PC-3 (cell line): Measurements from ENCODE around the gene WNT5A. TPM values are rescaled to one million over a fixed set of nuclear protein-coding genes. Genes with fewer than 3 reads are reported as not detected.

Source experiments
- ATAC-seq: fragments of 200-7000 bp; cut with Tn5 transposase; 2 replicates; pipeline ENCODE4 v1.9.1; 2020; ENCODE audit warnings: mild to moderate bottlenecking, moderate library complexity
- BruUV-seq: library from RNA; stranded (reverse); fragments of 400-500 nt; replicated peaks from 2 replicates; lab custom pipeline; 2021; lab: Mats Ljungman, UMichigan
- CTCF ChIA-PET: fragments of 300-600 bp; sonication (Branson Sonifier 250); formaldehyde crosslinking; loops from one replicate; lab custom pipeline; 2022; ENCODE audit warnings: antibody characterized with exemption; lab: Charles Lee
- POLR2A ChIA-PET: fragments of 300-600 bp; sonication (Branson Sonifier 250); formaldehyde crosslinking; loops from one replicate; lab custom pipeline; 2022; ENCODE audit warnings: antibody characterized with exemption; ENCODE audit not compliant: unreplicated experiment; lab: Charles Lee
- DNase-seq: peaks from one replicate; pipeline ENCODE4 v3.0.0-alpha.2; 2015
- H2AFZ ChIP-seq: fragments of 300-600 bp; sonication (generic); 2 replicates; pipeline ENCODE4 v1.6.0; 2016; ENCODE audit warnings: antibody characterized with exemption, low read length
- H3F3A ChIP-seq: fragments of 300-600 bp; sonication (generic); one replicate; pipeline ENCODE4 v1.6.0; 2017; ENCODE audit warnings: antibody characterized with exemption, low read length, control low read depth, mild to moderate bottlenecking; ENCODE audit not compliant: unreplicated experiment
- H3K27ac ChIP-seq: fragments of 300-600 bp; sonication (generic); 2 replicates; pipeline ENCODE4 v1.5.1; 2016; ENCODE audit warnings: mild to moderate bottlenecking, low read length
- H3K27me3 ChIP-seq: fragments of 300-600 bp; sonication (generic); 2 replicates; pipeline ENCODE4 v1.6.1; 2016; ENCODE audit warnings: low read length, mixed read lengths
- H3K36me3 ChIP-seq: fragments of 300-600 bp; sonication (generic); 2 replicates; pipeline ENCODE4 v1.6.1; 2016; ENCODE audit warnings: low read depth, mixed run types, low read length, mixed read lengths
- H3K4me1 ChIP-seq: fragments of 300-600 bp; sonication (generic); 2 replicates; pipeline ENCODE4 v1.5.1; 2016; ENCODE audit warnings: low read length; ENCODE audit not compliant: insufficient read depth
- H3K4me2 ChIP-seq: fragments of 300-600 bp; sonication (generic); 2 replicates; pipeline ENCODE4 v1.6.0; 2016; ENCODE audit warnings: low read length
- H3K4me3 ChIP-seq: fragments of 300-600 bp; sonication (generic); 2 replicates; pipeline ENCODE4 v1.5.1; 2016; ENCODE audit warnings: mild to moderate bottlenecking, low read length, mixed read lengths
- H3K79me2 ChIP-seq: fragments of 300-600 bp; sonication (generic); 2 replicates; pipeline ENCODE4 v1.6.1; 2017; ENCODE audit warnings: low read length, mixed read lengths
- H3K9ac ChIP-seq: fragments of 300-600 bp; sonication (generic); 2 replicates; pipeline ENCODE4 v1.6.0; 2016; ENCODE audit warnings: mild to moderate bottlenecking, low read length
- H3K9me2 ChIP-seq: fragments of 300-600 bp; sonication (generic); replicated peaks from 2 replicates; pipeline ENCODE4 v1.6.1; 2016; ENCODE audit warnings: mixed run types, low read length, mixed read lengths
- H3K9me3 ChIP-seq: fragments of 300-600 bp; sonication (generic); 2 replicates; pipeline ENCODE4 v1.6.1; 2016; ENCODE audit warnings: low read length, mixed read lengths
- H4K20me1 ChIP-seq: fragments of 300-600 bp; sonication (generic); 2 replicates; pipeline ENCODE4 v1.6.1; 2016; ENCODE audit warnings: low read length, mixed read lengths
- EZH2 ChIP-seq: fragments of 300-600 bp; sonication (generic); IDR thresholded peaks from one replicate; pipeline ENCODE4 v1.6.1; 2017; ENCODE audit warnings: antibody characterized with exemption, mild to moderate bottlenecking, low read length; ENCODE audit not compliant: unreplicated experiment
- EZH2phosphoT487 ChIP-seq: fragments of 300-600 bp; sonication (generic); IDR thresholded peaks from 2 replicates; pipeline ENCODE4 v1.6.1; 2018; ENCODE audit warnings: mild to moderate bottlenecking, antibody characterized with exemption, low read length, borderline replicate concordance
- intact Hi-C: fragments of 100-400 bp; cut with micrococcal nuclease; formaldehyde crosslinking; loops from 2 replicates; pipeline ENCODE4 v1.9.0; 2023
- total RNA-seq: library from RNA; depleted of rRNA; stranded (reverse); fragments of >200 nt; gene quantifications from 2 replicates; pipeline ENCODE4 v1.2.3, GENCODE V29; 2014
- TF ChIP-seq, protein P1 (sequence below): fragments of 300-600 bp; sonication (generic); conservative IDR thresholded peaks from 2 replicates; pipeline ENCODE4 v1.5.1; 2017; ENCODE audit warnings: antibody characterized with exemption, low read depth, mild to moderate bottlenecking, low read length

The WNT5A gene
- total RNA-seq, 1 experiment from 2014 or later = 21.8 TPM

DNA sequence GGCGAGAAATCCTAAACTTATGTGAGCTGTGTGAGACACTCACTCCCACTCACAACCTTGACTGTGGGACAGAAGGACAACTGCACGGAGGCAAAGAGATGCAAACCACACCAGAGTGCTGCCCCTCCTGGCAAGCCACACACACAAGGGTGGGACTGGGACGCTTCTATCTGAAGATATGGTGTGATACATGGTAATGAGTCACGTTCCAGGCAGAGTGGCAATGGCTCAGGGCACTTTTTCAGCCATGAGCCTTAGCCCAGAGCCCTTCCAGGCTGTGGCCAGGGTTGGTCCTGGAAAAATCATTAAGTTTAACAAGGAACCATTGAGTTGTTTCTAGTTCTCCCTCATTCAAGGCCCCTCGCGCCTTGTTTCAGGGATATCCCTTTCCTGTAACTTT lies 56.1 kb downstream of the WNT5A start:
- DNase-seq = no peak
- Histone ChIP-seq H3K9me3 (no peaks in the 10 kb centered on the region), H3K9ac (no peak overlapping the region), H3F3A (no peaks in the 10 kb centered on the region), H2AFZ (no peak overlapping the region), H4K20me1 (no peaks in the 10 kb centered on the region), H3K4me2 (no peak overlapping the region), H3K79me2 (no peaks in the 10 kb centered on the region), H3K27me3 (no peaks in the 10 kb centered on the region), H3K4me1 (no peaks in the 10 kb centered on the region), H3K4me3 (no peak overlapping the region), H3K27ac (no peak overlapping the region), H3K9me2 (no peaks in the 10 kb centered on the region), H3K36me3 (no peaks in the 10 kb centered on the region)
- ATAC-seq = no peak
- no TSS peak for BruUV-seq
- ChIA-PET CTCF (interaction anchor here (0.7 kb wide), 1 partner anchor 10 kb away, joined by 4 read pairs; no protein-coding TSS in a partner anchor), POLR2A (no interaction called here)
- no peak for TF ChIP-seq EZH2
- TF ChIP-seq, protein P1, sequence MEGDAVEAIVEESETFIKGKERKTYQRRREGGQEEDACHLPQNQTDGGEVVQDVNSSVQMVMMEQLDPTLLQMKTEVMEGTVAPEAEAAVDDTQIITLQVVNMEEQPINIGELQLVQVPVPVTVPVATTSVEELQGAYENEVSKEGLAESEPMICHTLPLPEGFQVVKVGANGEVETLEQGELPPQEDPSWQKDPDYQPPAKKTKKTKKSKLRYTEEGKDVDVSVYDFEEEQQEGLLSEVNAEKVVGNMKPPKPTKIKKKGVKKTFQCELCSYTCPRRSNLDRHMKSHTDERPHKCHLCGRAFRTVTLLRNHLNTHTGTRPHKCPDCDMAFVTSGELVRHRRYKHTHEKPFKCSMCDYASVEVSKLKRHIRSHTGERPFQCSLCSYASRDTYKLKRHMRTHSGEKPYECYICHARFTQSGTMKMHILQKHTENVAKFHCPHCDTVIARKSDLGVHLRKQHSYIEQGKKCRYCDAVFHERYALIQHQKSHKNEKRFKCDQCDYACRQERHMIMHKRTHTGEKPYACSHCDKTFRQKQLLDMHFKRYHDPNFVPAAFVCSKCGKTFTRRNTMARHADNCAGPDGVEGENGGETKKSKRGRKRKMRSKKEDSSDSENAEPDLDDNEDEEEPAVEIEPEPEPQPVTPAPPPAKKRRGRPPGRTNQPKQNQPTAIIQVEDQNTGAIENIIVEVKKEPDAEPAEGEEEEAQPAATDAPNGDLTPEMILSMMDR = no peak
- no peak for TF ChIP-seq EZH2phosphoT487
- intact Hi-C loops = no loop called here

DNA sequence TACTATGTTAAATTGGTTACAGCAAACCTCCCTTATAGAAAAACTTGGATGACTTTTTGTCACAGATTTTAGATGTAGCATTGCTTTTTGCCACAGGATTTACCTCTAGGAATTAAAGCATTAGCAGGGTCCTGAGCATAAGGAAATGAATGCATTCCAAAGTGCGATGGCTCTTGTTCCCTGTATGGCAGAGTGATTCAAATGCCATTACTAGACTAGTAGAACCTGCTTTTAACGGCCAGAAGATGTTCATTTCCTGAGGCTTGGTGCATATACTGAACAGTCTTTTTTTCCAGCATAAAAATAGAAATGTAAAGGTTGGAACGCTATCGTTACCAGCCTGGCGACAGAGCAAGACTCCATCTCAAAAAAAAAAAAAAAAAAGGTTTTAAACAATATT lies 59.4 kb downstream of the WNT5A start:
- ChIA-PET CTCF (no interaction called here), POLR2A (no interaction called here)
- no peak overlapping the region for H3K4me2 ChIP-seq
- no peak overlapping the region for H3K27ac ChIP-seq
- intact Hi-C loops = no loop called here
- no peaks in the 10 kb centered on the region for H4K20me1 ChIP-seq
- no peaks in the 10 kb centered on the region for H3K4me1 ChIP-seq
- no peaks in the 10 kb centered on the region for H3K9me2 ChIP-seq
- TF ChIP-seq EZH2 (no peak), EZH2phosphoT487 (no peak)
- TF ChIP-seq, protein P1 = no peak
- no peaks in the 10 kb centered on the region for H3K79me2 ChIP-seq
- no TSS peak for BruUV-seq
- H3F3A ChIP-seq = no peaks in the 10 kb centered on the region
- no peak overlapping the region for H3K4me3 ChIP-seq
- no peak overlapping the region for H2AFZ ChIP-seq
- no peak overlapping the region for H3K9ac ChIP-seq
- no peaks in the 10 kb centered on the region for H3K36me3 ChIP-seq
- ATAC-seq (no peak), DNase-seq (peak; percentile 64)
- no peaks in the 10 kb centered on the region for H3K9me3 ChIP-seq
- H3K27me3 ChIP-seq = no peaks in the 10 kb centered on the region

GRCh38 chr3:55426486-55426885 lies 60.6 kb downstream of the WNT5A start:
- Histone ChIP-seq H3K79me2 (no peaks in the 10 kb centered on the region), H3F3A (no peaks in the 10 kb centered on the region), H3K9me3 (no peaks in the 10 kb centered on the region), H3K4me2 (no peak overlapping the region), H2AFZ (no peak overlapping the region), H3K27ac (no peak overlapping the region), H4K20me1 (no peaks in the 10 kb centered on the region), H3K4me3 (no peak overlapping the region), H3K4me1 (no peaks in the 10 kb centered on the region), H3K36me3 (no peaks in the 10 kb centered on the region), H3K9me2 (no peaks in the 10 kb centered on the region), H3K27me3 (no peaks in the 10 kb centered on the region), H3K9ac (no peak overlapping the region)
- POLR2A ChIA-PET = interaction anchor here (0.6 kb wide), 1 partner anchor 9 kb away, joined by 8 read pairs; no protein-coding TSS in a partner anchor
- TF ChIP-seq, protein P1 = no peak
- TF ChIP-seq EZH2 (no peak), EZH2phosphoT487 (no peak)
- ATAC-seq (no peak), DNase-seq (no peak)
- BruUV-seq = no TSS peak
- CTCF ChIA-PET = no interaction called here
- intact Hi-C loops = no loop called here
